COLO668 (cell line): ENCODE measurements around the gene H19.

Experiments
- DNase-seq: peaks from one replicate; lab custom pipeline; 2025; ENCODE audit not compliant: unreplicated experiment; lab: John Stamatoyannopoulos, UW

The H19 gene

DNA sequence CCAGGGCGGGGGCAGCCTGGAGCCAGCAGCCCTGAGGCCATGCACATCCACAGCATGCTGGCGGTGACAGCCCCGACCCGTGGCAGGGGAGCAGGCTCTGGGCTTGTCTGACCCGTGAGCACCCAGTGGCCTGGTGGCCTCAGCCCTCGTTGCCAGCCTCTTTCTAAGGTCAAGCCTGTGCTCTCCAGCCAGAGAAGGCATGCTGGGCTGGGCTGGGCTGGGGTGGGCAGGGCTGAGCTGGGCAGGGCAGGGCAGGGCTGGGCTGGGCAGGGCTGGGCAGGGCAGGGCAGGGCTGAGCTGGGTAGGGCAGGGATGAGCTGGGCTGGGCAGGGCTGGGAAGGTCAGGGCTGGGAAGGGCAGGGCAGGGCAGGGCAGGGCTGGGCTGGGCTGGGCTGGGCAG is 10.6 kb downstream of the H19 start:
- no peak for DNase-seq

DNA sequence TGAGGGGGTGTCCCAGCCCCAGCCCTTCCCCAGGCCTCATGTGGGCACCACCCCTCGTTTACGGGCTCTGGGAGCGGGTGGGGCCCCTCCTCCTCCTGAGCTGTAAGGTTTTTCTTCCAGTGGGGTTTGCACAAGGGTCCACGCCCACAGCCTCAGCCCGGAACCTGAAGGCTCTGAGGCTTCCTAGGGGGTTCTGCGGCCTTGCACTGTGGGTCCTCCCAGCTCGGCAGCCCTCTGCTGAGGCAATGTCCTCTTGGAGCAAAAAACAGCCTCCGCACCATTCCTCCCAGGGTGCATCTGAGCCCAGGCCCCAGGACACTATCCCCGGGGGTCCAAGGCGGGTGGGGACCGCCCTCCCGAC is 14.1 kb downstream of the H19 start:
- no peak for DNase-seq

DNA sequence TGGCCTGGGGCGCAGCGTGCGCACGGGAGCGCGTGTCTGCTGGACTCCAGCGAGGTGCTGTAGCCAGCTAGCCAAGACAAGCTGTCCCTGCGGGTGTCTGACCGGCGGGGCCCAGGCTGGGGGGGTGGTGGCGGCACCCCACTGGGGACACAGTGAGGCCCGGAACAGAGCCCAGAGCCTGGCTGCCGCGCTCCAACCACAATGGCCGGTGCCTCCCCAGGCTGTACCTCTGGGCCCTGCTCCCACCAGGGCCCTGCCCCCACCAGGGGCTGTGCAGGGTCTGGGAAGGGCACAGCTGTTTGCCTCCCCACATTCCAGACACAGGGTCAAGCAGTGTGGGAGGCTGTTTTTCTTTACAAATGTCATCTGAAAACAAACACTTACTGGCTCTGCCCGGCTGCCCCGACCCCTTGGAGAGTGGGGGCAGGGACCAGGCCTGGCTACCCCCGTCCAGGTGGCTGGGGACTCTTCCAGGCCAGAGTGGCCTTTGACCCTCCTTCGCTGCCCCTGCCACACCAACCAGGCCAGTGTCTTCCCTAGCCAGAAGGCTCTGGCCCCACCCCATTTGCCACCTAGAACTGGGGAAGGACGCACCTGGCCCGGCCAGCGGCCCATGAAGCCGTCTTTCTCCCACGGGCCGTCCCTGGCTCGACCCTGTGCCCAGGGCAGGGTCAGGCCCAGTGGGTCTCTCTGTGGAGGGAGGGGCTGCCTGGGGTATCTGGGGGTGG is 14.6 kb downstream of the H19 start:
- no peak for DNase-seq

DNA sequence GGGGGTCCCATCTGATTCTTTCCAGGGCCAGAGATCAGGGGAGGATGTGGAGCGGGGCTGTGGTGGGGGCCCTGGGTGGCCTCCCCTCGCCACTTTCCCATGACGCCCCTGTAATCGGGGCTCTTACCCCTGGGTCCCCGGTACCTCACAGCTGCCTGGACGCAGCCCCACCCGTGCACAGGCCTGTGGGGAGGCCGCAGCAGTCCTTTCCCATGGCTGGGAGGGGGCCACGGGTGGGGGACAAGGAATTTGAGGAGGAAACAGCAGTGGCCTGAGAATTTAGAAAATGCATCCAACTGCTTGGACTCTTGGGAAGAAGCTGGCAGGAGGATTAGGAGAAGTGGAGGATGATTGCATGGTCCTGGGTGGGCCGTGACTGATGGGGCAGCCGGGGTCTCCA is 18.0 kb downstream of the H19 start:
- no peak for DNase-seq

DNA sequence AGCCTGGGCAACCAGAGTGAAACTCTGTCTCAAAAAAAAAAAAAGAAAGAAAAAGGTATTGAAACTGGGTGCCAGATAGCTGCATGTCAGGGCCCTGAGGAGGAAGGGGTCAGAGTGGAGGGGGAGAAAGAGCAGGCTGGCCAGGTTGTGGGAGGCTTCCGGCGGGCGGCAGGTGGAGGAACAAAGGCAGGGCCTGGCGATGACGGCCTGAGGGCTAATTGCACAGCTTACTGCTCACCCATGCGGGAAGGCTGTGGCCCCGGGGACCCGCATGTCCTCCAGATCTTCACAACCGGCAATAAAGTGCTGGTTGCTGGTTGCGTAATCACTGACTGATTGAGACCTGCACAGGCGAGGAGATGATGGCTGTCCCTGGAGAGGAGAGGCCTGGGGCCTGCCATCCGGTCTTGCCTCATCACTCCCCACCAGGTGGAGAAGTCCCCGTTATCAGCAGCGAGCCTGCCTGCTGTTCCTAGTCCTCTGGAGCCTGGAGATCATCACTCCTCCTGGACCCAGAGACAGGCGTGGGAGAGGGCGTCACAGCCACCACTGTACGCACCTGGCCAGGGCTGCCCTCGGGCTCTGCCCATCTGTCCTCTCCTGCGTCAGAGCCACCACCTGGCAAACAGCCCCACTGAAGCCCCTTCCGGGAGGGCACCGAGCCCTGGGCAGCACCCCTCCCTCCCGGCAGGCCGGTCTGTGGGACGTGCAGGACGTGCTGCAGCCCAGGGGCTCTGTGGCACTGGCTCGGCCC is 18.7 kb downstream of the H19 start:
- DNase-seq, result no peak

DNA sequence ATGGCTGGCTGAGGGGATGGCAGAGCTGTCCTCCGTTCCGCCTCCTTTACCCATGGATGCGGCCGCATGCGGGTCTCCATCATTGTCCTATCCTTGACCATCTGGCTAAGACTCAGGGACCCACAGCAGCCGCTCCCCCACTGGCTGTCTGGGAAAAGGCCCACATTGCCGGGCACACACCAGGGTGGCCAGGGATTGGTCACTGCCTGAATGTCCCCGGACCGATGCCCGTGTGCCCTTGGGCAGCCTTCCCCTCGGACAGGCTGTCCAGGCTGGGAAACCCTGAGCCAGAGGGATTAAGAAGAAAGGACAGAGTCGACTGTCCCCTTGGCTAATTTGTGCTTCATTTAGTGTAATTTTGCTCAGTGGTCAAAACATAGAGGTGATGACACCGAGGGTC is 22.5 kb downstream of the H19 start:
- no peak for DNase-seq

DNA sequence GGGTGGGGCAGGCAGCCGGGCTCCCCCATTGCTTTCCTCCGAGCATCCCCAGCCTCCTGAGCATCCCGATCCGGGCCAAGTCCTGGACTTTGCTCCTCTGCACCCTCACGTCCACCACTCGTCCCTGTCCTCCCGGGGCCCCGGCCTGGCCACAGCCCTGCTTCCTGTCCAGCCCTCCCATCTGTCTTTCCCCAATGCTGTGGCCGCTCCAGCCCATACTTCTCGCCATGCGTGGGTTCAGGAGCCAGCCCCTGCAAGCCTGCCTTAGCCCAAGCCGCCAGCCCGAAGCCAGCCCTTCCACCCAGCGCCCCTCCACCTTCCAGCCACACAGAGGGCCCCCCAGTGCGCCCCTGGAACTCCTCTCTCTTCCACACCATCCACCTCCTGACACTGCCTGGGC is 26.7 kb downstream of the H19 start:
- no peak for DNase-seq

DNA sequence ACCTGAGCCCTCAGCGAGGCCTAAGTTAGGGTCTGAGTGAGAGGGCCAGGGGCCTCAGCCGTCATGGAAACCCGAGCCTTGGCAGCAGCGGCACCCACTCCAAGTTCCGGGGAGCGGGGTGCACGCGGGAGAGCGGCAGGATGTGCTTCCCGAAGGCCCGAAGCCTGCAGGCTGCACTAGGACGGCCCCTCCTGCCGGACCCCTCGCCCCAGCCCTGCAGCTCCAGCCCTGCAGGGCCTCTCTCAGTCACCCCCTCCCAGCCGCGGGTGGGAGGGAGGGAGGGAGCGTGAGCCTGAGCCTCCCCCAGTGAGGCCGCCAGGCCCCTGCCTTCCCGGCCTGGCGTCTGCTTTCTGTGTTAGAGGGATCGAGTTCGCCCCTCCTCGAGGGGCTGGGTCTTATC is 27.9 kb downstream of the H19 start:
- no peak for DNase-seq

DNA sequence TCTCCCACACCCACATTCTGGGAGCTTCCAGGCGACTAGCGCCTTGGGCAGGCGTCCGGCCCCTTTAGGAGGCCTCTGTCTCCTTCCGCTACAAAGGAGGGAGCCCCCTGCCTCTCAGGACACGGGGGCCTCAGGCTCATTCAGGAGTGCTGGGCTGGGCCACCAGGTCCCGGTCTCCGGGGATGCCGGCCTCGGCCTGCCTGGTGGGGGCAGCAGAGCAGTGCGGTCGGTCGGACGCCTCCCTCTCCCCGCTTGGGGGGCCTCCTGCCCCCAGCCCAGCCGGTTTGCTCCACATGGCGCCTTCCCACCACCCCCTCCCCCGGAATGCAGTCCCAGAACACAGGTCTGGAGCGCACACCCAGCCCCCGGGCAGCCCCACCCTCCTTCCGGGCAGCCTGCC is 28.6 kb downstream of the H19 start:
- DNase-seq, result no peak

DNA sequence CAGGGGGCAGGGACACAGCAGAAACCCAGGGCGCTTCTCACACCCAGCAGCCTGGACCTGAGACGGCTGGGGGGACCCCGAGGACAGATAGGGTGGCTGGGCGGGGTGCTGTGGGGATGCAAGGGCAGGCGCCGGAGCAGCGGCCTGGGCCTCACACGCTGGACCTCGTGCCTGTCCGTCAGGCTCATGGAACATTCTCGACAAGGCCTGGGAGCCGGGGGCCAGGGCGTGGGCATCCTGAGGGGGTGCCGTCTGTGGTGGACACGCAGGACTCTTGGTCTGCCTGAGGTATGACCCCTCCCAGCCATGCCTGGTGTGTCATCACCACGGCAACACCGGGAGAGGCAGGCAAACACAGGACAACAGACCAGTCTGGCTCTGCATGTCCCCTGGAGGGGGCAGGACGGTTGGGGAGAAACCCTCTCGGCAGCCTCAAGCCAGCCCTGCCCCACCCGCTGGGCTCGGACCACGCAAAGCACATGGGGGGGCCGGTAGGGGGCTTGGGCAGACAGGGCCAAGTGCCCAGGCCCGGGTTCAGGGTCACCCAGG is 29.1 kb downstream of the H19 start:
- DNase-seq, result no peak

DNA sequence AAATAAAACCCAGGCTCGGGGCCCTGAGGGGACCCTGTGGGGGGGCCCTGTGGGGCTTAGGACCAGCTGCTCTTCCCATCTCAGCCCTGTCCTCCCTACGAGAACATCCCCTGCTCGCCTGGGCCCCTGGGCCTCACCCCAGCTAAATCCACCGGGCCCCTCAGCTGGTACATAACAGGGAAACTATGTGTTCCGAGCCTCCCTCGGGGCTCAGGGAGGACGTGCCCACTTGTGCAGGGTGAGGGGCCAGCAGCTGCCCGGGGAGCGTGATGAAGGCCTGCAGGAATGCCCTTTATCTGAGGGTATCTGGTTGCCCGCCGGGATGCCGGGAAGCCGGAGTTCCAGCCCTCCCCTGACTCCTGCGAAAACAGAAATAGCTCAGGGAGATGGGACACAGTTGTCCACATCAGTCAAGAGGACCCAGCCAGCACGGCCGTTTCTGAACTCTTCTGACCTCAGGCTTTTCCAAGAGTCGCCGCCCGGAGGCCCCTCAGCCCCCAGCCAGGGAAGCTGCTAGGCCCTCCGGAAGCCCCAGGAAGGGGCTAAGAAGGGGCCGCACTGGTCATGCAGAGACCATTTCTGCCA is 29.9 kb downstream of the H19 start:
- DNase-seq, result no peak

DNA sequence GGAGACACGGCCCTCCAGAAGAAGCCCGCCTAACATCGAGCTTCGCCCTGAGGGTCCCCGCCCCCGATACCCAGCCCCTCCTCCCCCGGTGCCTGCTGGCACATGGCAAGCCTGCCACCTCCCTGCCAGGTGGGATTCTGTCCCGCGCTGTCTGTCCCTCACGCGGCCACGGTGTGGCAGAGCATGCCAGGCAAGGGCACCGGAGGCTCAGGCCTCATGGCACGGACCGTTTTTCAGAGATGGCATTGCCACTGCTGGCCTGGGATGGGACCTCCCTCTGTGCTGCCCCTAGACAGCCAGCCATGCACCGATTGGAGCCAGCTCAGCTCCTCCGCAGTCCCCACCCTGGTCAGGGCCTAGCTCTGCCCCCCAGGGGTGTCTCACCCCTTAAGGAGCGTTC is 31.1 kb downstream of the H19 start:
- DNase-seq, result no peak

DNA sequence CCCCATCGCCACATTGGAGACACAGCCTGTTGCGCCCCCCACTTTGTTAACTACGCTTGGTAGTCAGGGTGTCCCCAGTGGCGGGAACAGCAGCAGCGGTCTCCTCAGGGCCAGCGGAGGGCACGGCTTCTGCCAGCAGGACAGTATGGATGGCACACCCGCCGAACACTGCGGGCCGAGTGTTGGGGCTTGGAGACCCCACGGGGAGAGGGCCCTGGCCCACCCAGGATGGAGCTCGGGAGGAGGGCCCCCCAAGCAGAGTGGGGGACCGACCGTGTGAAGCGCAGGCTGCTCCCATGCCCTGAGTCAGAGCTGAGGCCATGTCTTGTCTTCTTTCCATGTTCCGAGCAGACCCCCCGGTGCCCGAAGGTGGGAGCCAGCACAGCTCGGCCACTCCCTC is 32.7 kb downstream of the H19 start:
- DNase-seq, result no peak

DNA sequence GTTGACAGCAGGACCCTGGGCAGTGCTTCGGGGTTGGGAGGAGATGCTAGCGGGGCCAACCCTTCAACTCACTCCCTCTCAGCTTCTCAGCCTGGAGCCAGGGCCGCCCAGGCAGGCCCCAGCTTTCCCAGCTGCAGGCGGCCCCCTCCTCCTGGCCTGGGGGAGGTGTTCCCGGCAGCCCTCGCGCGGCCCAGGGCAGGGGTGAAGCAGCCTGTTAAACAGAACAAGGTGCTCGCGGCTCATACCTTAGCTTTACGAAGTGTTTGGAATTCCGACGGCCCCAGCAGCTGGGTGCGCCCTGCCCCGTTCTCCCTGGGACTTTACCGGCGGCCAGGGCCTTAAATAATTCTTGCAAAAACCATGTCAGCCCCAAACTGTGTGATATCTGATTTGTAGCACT is 33.3 kb downstream of the H19 start:
- no peak for DNase-seq

DNA sequence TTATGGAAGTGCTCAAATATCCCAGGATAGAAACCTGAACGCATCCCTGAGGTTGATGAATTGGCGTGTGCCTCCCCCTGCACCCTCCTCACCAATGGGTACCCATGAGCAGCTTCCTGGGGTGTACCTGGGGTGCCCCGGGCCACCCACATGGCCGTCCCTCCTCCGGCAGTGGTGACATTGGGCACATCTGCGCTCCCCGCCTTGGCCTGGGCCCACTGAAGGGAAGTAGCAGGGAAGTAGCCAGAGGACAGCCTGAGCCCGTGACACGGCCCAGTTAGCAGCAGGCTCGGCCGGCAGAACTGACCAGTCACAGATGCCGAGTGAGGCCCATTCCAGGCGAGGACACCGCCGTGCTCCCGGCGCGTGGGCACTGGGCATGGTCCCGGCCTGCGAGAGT is 33.8 kb downstream of the H19 start:
- DNase-seq, result no peak

DNA sequence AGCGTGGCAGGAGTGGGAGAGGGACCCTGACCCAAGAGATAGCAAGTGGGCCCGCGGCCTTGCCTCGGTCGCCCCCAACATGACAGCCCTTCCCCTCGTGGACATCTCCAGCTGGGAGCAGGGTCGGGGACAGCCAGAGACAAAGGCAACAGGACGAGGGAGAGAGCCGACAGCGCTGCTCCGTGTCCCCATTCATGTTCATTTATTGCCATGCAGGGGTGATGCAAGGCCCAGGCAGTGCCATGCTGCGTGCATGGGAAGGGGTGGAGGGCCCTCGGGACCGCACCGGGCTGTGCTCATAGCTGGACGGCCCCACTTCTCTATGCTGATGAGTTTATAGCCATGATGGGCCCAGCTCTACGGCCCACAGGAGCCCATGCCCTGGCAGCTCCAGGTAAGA is 37.9 kb downstream of the H19 start:
- no peak for DNase-seq

DNA sequence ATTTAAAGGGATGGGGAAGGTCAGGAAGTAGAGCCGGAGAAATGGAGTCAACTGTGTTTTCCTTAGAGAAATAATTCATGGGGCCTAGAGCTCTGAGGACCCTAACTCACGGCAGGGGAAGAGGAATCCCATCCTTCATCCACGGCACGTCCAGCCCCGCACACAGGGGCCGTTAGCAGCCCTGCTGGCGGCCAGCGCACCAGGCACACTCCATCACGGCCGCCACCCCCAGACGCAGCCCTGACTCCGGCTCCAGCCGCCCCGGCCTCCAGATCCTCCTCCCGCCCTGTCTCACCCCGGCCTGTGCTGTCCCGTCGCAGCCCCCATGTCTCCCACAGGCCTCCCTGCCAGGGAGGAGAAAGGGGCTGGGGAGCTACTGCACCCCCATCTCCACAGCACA is 39.3 kb downstream of the H19 start:
- no peak for DNase-seq

DNA sequence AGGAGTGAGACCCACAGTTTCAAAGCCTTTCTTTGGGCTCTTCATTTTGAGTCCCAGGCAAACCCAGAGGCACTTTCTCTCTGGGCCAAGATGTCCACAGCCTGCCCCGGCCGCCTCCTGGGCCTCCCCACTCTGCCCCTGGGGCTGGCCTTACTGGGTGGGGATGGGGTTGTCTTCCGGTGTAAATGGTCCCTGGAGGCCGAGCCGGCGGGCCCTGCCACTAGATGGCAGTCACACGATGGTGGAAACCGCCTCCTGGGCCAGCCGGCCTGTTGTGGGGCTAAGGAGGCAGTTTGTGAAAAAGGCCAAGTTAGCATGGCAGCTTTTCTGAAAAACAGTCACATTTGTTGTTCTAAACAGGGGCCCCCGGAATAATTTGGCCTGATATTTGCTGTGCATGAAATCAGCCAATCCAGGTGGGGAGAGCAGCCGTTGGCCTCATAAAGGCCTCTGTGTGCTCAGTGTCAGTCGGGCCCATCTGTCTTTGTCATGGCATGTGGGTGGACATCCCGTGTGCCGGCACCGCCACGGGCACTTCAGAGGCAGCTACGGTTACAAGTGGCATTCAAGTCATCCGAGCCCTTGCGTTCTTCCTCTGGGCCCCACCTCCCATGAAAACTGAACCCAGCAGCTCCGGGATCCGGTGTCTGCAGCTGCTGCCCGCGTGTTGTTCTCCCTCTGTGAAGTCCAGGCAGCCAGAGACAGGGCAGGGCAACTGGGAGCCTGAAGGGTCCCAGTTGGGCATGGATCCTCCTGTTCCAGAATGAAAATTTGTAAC is 44.0 kb downstream of the H19 start:
- no peak for DNase-seq

DNA sequence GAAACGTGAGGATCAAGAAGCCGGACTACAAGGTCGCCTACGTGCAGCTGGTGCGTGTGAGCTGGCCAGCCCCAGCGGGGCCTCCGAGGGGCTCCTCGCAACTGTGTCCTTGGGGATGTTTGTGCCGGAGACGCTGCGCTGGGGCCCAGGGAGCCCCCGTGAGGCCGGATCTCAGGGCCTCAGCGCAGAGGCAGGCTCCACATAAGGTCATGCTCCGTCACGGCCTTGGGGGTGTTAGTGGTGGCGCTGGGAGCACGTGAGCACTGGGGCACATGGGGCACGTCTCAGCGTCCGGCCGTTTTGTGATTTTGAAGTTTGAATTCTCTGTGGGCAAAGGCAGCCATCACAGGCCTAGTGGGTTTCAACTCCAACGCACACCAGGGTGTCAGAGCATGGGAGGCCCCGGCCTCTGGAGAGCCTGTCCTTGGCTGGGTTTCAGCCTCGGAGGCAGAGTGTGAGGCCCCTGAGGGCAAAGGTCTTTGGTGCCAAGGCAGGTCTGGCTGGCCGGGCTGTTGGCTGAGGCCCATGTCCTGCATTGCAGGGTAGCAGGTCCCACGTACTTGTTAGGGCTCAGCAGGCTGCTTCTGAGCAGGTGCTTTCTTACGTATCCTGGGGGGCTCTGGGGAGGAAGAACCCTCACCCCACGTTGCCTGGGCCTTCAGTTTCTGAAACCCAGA is 44.7 kb downstream of the H19 start:
- DNase-seq, result no peak

DNA sequence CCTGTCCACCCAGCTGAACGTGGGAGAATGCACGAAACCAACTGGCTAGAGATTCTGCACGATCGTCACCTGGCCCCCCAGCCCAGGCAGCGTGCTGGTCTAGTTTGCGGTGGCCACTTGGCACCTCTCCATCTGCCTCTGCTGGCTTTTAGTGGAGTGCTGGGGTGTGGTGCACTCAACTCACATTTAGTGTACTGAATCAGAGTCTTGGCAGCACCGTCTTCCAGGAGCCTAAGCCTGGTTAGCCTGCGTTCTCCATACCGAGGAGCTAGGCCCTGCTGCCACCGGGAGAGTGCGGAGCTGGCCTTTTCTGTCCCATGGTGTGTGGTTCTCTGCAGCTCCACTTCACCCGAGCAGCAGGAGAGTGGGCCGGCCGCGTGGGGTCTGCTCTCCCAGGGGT is 47.7 kb downstream of the H19 start:
- no peak for DNase-seq

DNA sequence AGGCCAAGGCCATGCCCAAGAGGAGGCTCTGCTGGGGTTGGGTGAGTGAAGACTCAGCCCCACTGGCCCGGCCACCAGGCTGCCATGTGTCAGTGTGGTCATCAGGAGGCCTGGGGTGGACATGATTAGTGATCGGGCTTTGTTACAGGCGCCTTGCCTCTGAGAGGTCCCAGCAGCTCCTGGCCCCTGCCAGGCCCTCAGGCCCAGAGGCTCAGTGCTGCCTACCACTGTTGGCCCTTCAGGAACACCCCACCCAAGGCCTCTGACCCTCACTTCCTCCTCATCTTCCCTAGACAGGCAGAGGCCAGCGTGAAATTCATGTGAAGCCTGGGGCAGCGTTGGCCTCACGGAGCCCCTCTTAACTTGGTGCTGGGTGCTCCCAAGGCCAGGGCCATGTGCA is 48.3 kb downstream of the H19 start:
- DNase-seq, result no peak
